Measurements from ENCODE around the gene CCDC9B. TPM values are rescaled to one million over a fixed set of nuclear protein-coding genes. Genes with fewer than 3 reads are reported as not detected.

CCDC9B gene
- polyA plus RNA-seq, 4 donors = 3.9 to 10.8 (median 7.6) TPM

DNA sequence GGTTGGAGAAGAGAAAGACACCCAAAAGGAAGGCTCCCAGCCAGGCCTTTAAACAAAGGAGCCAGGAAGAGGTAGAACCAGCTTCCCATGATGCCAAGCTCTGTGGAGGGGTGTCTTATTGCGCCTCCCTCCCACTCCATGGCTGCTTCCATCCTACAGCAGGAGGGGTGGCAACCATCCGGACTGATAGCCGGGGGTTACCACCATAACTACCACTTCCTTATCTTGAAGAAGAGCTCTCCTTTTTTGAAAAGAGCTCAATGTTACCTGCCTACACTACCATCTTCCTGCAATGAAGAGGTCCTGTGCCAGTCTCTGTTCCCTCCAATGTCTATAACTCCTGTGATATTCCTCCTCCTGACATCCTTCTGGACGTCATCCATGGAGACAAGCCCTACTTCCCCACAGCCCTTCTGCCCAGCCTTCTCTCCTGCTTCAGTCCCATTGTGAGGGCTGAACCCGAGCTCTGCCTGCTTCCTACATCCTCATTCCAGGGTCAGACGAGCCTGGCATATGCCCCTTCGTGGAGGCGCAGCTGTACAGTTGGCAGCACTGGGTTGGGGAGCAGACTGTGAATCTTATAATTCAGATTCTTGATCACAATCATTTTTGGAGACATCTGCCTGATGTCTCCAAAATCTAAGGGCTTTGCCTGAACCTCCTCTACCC, 8.5 kb downstream of the CCDC9B start:
- no peak for DNase-seq (ENCODE audit: low read depth in 4 of 4, low spot score in 3 of 4)

DNA sequence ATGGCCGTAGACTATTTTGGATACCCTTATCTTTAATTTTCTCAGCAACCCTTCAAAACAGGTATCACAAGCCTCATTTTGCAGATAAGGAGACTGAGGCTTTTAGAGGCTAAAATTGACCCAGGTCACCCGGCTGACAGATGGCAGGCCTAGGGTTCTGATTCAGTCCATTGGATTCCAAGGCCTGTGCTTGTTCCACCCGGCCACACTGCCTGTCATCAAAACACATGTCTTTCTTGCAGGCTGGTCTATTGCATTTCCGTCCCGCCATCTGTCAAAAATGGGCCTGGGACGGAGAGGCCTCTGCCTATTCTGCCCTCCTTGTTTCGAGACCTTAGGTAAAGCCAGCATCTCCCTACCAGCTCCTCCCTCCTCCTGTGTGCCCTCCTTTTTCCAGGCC, 9.1 kb downstream of the CCDC9B start:
- no peak for DNase-seq (ENCODE audit: low read depth in 4 of 4, low spot score in 3 of 4)

DNA sequence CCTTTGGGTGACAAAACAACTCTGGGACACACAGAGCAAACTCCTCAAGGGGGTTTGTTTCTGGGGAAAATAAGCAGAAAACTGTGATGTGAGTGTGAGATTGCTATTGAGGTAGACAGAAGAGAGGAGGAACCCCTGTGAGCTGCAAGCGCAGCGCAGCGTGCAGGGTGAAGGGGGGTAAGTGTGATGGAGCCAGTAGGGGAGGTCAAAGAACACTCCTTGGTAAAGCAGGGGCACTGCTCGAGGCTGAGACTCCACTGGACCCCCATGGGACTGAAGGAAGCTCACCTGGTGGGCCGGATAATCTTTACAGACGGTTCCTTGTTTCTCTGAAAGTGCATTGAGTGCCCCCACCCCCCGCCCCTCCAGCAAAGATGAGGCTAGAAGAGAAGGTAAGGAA, 9.7 kb downstream of the CCDC9B start:
- DNase-seq (ENCODE audit: low read depth in 4 of 4, low spot score in 3 of 4) = no peak

DNA sequence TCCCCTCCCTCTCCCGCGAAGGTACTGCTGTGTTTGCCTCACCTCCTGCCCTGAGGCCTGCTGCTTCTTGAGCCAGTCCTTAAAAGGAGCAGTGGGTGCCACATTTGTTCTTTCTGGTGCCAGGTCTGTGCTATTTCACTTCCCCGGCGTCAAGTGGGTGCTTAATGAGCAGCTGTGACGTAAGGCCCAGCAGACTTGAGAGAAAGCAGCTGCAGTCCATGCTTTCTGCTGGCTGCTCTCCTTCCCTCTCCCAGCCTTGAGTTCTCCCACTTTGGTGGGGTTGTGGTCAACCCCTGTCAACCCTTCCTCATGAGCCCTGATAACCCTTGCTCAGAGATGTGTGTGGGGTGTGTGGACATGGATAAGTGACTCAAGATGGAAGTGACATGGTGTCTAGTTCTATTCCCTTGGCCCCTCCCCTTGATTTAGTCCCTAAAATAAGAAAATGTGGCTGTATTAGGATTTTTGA, 10.3 kb downstream of the CCDC9B start:
- DNase-seq (ENCODE audit: low read depth in 4 of 4, low spot score in 3 of 4) = no peak

DNA sequence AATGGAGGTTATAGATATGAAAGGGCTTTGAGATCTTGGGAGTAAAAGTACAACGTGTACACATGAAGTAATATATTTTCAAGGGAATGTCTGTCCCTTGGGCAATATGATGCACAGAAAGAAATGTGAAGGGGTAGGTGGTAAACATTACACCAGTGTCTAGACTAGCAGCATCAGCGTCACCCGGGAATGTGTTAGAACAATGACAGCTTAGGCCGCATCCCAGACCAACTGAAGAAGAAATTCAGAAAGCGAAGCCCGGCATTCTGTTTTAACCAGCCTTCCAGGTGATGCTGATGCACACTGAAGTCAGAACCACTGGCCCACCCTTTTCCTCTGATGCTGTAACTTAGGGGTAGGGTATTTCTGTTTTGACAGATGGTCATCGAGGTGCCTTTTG, 10.9 kb downstream of the CCDC9B start:
- DNase-seq (ENCODE audit: low read depth in 4 of 4, low spot score in 3 of 4) = no peak

DNA sequence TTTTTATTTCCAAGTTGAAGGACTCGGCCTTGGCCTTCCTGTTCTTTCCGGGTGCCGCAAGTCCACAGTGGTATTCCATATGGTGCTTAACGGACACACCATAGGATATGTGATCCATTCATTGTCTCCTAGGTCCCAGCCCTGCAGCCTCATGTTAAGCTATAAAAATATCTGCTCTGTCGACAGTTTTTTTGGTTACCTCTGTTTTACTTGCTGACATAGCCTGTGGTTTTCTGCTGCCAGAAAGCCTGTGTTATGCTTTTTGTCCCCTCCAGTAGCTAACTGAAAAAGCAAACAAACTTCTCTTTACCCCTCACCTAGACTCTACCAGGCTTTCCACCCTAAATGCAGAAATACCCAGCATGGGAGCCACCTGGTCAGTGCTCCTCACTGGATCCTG, 12.0 kb downstream of the CCDC9B start:
- no peak for DNase-seq (ENCODE audit: low read depth in 4 of 4, low spot score in 3 of 4)

DNA sequence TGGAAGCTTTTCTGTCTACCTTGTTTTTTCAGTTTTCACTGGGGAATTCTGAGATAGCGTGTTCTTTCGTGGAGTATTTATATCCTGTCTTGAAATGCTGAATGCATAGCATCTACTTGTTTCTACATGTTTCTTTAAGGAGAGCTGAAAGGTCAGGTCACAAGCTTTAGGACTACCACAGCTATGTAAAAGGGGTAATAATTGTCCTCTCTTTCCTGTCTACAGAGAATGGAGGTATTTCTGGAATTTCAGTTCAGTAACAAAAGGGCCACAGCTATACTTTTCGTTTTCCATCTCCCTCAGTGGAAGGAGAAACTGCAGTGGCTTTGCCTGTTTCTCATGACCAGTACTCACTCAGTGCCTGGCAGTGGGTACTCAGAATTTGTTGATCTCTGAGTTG, 12.6 kb downstream of the CCDC9B start:
- no peak for DNase-seq (ENCODE audit: low read depth in 4 of 4, low spot score in 3 of 4)

DNA sequence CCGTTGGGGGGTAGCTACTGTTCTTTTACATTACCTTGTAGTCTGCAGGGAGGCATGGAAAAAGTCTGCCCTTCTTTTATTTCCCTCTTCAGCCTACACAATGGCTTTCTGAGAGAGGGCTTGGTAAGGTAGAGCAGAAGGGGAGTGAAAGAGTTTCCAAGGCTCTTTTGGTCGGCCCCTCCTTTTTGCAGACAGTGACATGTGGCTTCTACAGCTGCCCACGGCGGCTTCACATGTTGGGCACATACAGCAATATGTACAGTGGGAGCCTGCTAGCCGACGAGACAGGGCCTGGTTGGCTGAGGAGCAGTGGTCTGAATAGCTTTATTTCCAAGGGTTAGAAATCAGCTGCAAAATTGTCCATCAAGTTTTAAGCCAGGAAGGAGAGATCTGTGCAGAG, 13.3 kb downstream of the CCDC9B start:
- no peak for DNase-seq (ENCODE audit: low read depth in 4 of 4, low spot score in 3 of 4)

DNA sequence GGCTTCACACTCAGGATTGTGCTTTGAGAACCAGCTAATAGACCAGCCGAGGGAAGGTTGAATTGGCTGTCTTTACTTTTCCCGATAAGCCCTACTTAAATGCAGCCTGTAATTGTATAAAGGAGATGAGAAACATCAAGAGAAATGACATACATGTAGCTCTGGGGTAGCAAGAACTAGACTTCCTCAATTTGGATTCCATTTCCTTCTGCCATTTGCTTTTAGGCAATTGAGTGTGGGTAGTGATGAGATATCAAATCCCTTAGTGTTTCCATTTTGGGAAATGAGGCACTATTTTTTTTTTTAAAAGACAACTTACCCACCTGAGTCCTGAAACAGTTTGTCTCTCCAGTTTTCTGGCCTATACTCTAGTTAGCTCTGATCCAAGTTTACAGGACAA, 15.0 kb downstream of the CCDC9B start:
- DNase-seq (ENCODE audit: low read depth in 4 of 4, low spot score in 3 of 4) = no peak

DNA sequence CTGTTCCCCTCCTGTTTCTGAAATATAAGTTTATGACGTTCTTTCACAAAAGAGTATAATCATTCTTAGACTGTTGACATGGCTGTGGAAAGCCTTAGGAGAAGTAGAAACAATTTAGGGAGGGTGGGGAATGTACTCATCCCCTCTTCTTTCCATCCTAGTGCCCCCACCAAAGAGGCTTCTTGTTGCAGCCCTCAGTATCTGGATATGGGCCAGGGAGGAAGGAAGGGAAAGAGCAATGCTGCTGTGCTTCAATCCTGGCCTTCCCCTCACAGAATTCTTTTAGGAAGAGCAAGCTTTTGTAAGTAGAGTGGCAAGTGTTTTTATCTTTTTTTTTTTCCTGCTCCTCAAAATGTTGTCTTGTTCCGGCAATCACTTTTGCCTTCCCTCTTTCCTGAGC, 15.6 kb downstream of the CCDC9B start:
- no peak for DNase-seq (ENCODE audit: low read depth in 4 of 4, low spot score in 3 of 4)

DNA sequence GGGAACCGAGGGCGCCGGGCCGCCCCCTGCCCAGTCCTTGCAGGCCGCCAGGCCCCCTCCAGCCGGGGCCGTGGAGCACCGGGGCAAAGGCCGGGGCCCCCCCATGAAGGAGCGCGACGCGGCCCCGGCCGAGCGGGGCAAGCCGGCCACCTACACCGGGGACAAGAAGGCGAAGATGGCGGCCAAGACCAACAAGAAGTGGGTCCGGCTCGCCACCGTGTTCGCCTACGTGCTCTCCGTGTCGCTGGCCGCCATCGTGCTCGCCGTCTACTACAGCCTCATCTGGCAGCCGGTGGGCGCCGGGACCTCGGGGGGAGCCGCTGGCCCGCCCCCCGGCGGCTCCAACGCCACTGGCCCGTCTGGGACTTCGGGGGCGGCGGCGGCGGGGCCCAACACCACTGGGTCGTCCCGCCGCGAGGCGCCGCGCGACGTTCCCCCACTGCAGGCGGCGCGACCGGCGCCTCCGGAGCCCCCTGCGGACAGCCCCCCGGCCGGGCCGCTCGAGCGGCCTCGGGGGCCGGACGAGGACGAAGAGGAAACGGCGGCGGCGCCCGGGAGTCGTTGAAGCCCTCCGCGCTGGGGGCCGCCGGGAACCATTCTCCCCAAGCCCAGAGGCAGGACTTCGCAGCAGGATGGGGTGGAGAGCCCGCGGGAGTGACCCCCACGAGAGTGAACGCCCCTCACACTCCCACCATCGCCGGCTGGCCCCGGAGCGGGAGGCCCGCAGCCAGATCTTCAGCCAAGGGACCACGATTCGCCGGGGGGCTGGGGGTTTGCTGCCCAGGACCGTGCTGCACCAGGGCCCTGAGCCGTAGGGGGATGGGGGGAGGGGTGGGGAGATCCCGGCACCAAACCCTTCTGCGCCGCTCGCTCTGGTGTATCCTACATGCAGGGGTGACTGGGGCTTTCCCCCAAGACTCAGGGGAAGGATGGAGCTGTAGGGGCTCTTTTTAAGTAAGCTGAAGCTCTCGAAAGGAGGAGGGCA, 16.5 kb downstream of the CCDC9B start:
- no peak for DNase-seq (ENCODE audit: low read depth in 4 of 4, low spot score in 3 of 4)

DNA sequence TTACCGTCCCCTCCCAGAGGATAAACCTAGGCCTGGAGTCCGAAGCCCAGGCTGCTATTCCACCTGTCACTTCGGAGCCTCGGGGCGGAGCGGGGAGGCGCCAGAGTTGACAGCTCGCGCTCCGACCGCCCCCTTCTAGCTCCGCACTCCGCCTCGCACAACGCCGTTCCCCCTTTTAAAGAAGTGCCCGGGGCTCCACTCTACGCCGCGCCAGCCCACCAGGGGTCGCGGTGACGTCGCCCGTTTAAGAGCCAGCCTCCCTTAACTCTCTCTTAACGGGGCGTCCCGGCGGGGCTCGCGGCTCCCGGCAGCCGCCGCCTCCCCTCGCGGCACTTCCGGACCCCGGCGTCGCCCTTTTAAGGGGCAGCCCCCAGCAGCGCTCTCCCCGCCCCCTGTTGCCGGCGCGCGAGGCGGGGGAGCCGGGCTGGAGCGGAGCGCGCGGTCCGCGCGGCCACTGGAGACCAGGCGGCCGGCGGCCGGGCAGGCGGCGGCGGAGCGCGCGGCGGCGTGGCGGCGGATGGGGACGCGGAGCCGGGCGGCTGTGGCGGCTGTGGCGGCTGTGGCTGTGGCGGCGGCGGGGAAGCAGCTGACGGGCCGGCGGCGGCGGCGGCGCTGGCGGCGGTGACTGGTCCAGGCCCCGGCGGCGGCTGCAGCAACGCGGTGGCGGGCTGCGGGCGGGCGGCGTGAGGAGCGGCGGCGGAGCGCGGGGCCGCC, 17.3 kb downstream of the CCDC9B start, which contains the start of gene INAFM2:
Gene INAFM2, plus strand, starts transcription at position 454 of the 714 bp plus-strand sequence. CDS start 364 bp downstream, outside the sequence.
- DNase-seq (ENCODE audit: low read depth in 4 of 4, low spot score in 3 of 4) = peak; percentile 87 to 90 (median 87)

DNA sequence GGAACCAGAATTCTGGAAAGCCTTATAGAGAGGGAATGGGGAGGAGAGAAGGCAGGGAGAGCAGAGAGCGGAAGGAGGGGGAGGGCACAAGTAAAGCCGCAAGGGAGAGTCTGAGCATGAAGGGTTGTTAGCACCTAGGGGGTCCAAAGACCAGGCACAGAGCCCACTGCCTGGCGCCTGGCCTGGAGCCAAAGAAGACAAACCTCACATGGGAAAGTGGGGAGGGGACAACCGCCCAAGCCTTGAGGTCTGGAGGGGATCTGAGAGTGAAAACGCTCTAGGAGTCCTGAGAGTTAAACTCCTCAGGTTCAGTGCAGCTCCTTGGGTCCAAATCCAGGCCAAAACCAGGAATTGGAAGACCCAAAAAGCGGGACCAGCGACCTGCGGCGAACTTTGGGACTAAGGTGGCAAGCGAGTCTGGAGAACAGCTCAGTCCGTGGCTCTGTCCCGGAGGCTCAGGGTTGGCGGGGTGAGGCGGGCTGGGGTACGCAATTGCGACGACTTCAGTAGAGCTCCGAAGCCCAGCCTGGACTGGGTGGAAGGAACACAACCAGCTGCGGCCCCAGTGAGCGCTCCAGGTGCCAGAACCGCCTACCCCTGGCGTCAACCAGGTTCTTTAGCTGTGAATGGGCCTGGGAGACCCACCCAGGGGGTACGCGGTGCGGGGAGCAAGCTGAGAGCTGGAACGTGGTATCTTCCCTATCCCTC, 18.1 kb downstream of the CCDC9B start:
- no peak for DNase-seq (ENCODE audit: low read depth in 4 of 4, low spot score in 3 of 4)

DNA sequence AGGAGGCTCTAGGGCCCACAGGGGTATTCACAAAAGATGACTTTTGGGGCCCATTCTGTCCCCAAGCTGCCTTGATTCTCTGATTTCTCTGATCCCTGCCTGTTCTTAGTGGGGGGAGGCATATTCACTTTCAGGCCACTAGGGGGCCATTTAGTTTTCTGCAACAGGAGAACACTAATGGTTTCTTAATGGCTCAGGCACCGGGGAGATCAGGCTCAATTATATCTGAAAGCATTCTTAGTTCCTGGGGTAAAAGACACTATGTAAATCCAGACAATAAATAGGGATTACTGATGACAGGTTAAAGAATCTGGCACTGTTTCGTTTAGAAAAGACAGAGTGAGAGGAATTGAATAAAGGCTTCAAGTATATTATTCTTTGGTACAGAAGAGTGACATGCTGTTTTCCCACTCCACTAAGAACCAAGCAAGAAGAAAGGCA, 19.8 kb downstream of the CCDC9B start:
- no peak for DNase-seq (ENCODE audit: low read depth in 4 of 4, low spot score in 3 of 4)

DNA sequence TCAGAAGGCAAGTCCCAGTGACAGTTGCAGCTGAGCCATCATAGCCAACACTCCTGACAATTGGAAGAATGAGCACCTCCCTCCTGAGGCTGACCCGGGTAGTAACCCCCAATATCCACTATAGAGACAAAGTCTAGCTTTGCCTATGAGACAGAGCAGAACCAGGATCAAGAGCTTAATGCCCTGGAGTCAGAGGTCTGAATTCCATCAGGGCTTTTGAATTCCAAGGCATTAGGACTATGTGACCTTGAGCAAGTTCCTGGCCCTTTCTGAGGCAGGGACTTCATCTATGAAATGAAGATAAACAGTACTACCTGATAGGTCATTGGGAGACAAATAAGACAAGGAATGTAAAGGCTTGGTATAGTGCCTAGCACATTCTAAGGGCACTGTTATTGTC, 20.3 kb downstream of the CCDC9B start:
- no peak for DNase-seq (ENCODE audit: low read depth in 4 of 4, low spot score in 3 of 4)

DNA sequence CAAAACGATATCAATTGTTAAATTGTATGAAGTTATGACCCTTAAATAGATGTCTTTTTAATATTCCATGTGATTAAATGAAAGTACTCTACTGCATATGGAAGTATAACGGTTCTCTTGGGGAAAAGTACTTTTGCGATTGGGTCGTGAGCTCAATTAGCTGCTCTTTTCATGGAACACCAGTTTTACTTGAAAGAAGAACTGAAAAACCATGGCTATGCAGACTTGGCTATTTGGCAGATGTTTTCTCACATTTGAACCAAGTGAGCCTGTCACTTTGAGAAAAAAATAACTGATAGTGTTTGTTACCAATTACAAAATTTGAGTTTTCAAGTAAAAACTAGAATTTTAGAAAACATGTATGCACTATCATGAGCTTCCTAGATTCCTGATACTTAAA, 23.2 kb downstream of the CCDC9B start:
- DNase-seq (ENCODE audit: low read depth in 4 of 4, low spot score in 3 of 4) = no peak

DNA sequence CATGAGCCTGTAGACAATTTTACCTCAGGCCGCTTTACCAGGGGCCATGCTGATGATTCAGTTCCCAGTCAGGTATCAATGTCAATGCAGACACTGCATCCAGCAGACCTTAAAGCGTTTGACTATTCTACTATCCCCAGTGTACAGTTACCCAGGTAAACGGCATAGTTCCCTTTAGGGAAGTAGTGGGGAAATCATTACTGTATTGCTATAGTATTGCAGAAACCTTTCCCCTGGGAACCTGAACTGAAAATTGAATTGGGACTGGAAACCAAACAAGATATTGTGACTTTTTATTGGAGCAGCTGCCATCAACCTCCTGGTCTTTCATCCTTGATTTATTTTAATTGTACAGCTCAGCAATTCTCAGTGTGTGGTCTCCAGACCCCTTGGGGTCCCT, 23.8 kb downstream of the CCDC9B start:
- DNase-seq (ENCODE audit: low read depth in 4 of 4, low spot score in 3 of 4) = no peak

DNA sequence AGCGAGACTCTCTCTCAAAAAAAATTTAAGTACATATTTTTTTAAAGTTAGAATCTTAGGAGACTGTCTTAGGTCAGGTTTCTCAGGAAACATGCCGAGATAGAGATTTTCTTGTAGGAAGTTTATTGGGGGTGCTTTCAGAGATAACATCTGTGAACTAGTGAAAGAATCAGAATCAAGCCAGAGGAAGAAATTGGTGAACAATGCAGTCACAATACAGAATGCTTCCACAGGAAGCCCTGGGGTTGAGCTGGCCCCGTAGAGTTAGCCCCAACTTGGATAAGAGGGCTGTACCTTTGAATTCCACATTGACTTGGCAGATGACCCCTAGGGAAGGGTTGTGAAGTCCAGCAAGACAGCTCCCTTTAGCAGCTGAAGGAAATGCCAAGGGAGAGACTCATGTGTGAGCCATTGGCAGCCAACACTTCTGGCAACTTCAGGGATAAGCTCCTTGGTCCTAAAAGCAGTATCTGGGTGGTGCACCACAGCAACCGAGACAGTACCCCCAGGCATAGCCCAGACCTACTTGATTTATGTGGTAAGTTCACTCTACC, 25.9 kb downstream of the CCDC9B start:
- no peak for DNase-seq (ENCODE audit: low read depth in 4 of 4, low spot score in 3 of 4)

DNA sequence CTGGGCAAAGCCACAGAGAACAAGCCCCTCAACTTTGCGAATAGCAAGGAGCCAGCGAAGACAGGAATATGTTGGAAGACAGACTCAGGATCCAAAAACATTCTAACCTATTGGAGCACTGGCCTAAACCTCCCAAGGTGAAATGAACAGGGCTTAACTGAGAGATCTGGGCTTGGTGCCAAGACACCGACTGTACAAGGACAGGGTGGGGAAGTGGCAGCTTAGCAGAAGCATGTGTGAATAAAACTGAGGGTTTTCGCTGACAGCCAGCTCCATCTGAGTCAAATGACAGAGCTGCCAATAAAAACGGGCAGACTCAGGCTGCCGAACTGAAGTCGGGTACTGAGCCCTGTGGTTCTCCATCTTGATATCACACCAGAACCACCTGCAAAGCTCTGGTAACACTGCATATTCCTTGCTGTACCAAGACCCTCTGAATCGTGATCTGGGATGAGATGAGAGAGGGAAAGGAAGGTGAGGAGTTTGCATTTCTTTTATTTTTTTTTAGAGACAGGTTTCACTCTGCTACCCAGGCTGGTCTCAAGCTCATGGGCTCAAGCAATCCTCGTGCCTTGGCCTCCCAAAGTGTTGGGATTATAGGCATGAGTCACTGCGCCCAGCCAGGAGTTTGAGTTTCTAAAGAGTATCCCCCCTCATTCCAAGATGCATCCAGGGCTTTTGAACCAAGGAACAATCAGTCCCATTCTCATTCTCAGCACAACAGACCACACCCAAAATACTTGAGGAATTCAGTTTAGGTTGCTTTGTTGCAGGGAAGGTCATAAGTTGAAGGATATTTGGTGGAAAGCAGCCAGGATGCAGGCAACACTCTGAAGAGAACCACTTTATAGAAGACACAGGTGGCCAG, 27.0 kb downstream of the CCDC9B start:
- DNase-seq (ENCODE audit: low read depth in 4 of 4, low spot score in 3 of 4) = no peak

Measured in right renal pelvis (tissue), 4 donors.